ENCODE measurements around the gene RTKN.

The RTKN gene

GRCh38 chr2:74425523-74425922 lies 16.2 kb downstream of the RTKN start:
- TF ChIP-seq CTCF (conservative IDR thresholded peaks at IDR 0.05; ENCODE audit: low read length): no peak
- TF ChIP-seq EZH2phosphoT487 (IDR thresholded peaks at IDR 0.05; ENCODE audit: borderline replicate concordance): no peak
- H3K4me1 ChIP-seq (ENCODE audit: insufficient read depth, low read length, poor library complexity, severe bottlenecking): peaks cover 15% of the 10 kb centered on the region
- H3K4me2 ChIP-seq (ENCODE audit: low read depth, low read length, poor library complexity, severe bottlenecking): no peak overlapping the region
- H3K4me3 ChIP-seq (ENCODE audit: low read length, poor library complexity, severe bottlenecking): no peak overlapping the region
- H3K9me2 ChIP-seq (replicated peaks; ENCODE audit: low read depth, low read length): no peaks in the 10 kb centered on the region
- no peaks in the 10 kb centered on the region for H3F3A ChIP-seq (ENCODE audit: low read depth)
- H3K9ac ChIP-seq (ENCODE audit: low read depth, low read length, poor library complexity, severe bottlenecking): no peak overlapping the region
- H3K36me3 ChIP-seq (ENCODE audit: insufficient read depth, low read length): peaks cover 5% of the 10 kb centered on the region; the same call in 1 of the 2 replicates
- H3K79me2 ChIP-seq (ENCODE audit: insufficient read depth, low read length): peaks cover 14% of the 10 kb centered on the region; the same call in 1 of the 2 replicates
- no peak overlapping the region for H2AFZ ChIP-seq (ENCODE audit: low read length)
- no peaks in the 10 kb centered on the region for H3K27me3 ChIP-seq (ENCODE audit: insufficient read depth, low read length, poor library complexity, severe bottlenecking)
- H4K20me1 ChIP-seq (ENCODE audit: insufficient read depth, low read length, poor library complexity, severe bottlenecking): no peaks in the 10 kb centered on the region
- H3K9me3 ChIP-seq (ENCODE audit: insufficient read depth, low read depth, low read length): no peaks in the 10 kb centered on the region

DNA sequence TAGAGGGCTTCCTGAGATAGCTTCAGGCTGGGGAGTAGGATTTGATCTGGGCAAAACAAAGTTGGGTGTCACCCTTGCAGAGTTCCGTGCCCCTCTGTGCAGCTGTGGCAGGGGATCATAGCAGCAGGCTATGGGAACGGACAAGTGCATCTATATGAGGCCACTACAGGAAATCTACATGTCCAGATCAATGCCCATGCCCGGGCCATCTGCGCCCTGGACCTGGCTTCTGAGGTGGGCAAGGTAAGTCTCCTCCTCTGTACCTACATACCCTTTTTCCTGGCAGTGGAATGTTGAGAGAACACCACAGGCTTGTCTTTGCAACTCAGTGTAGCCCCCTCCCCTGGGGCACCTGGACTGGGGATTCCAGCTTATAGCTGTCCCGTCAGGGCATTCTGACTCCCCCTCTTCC lies 16.7 kb downstream of the RTKN start:
- no peak overlapping the region for H3K4me3 ChIP-seq (ENCODE audit: low read length, poor library complexity, severe bottlenecking)
- H2AFZ ChIP-seq (ENCODE audit: low read length): no peak overlapping the region
- H3K36me3 ChIP-seq (ENCODE audit: insufficient read depth, low read length): peaks cover 5% of the 10 kb centered on the region; the same call in 1 of the 2 replicates
- H3K27me3 ChIP-seq (ENCODE audit: insufficient read depth, low read length, poor library complexity, severe bottlenecking): no peaks in the 10 kb centered on the region
- no peak overlapping the region for H3K9ac ChIP-seq (ENCODE audit: low read depth, low read length, poor library complexity, severe bottlenecking)
- TF ChIP-seq CTCF (conservative IDR thresholded peaks at IDR 0.05; ENCODE audit: low read length) (no peak), EZH2phosphoT487 (IDR thresholded peaks at IDR 0.05; ENCODE audit: borderline replicate concordance) (no peak)
- H3F3A ChIP-seq (ENCODE audit: low read depth): no peaks in the 10 kb centered on the region
- no peak overlapping the region for H3K4me2 ChIP-seq (ENCODE audit: low read depth, low read length, poor library complexity, severe bottlenecking)
- peaks cover 20% of the 10 kb centered on the region for H3K4me1 ChIP-seq (ENCODE audit: insufficient read depth, low read length, poor library complexity, severe bottlenecking)
- H3K9me3 ChIP-seq (ENCODE audit: insufficient read depth, low read depth, low read length): no peaks in the 10 kb centered on the region
- peaks cover 14% of the 10 kb centered on the region; the same call in 1 of the 2 replicates for H3K79me2 ChIP-seq (ENCODE audit: insufficient read depth, low read length)
- H4K20me1 ChIP-seq (ENCODE audit: insufficient read depth, low read length, poor library complexity, severe bottlenecking): no peaks in the 10 kb centered on the region
- H3K9me2 ChIP-seq (replicated peaks; ENCODE audit: low read depth, low read length): no peaks in the 10 kb centered on the region

DNA sequence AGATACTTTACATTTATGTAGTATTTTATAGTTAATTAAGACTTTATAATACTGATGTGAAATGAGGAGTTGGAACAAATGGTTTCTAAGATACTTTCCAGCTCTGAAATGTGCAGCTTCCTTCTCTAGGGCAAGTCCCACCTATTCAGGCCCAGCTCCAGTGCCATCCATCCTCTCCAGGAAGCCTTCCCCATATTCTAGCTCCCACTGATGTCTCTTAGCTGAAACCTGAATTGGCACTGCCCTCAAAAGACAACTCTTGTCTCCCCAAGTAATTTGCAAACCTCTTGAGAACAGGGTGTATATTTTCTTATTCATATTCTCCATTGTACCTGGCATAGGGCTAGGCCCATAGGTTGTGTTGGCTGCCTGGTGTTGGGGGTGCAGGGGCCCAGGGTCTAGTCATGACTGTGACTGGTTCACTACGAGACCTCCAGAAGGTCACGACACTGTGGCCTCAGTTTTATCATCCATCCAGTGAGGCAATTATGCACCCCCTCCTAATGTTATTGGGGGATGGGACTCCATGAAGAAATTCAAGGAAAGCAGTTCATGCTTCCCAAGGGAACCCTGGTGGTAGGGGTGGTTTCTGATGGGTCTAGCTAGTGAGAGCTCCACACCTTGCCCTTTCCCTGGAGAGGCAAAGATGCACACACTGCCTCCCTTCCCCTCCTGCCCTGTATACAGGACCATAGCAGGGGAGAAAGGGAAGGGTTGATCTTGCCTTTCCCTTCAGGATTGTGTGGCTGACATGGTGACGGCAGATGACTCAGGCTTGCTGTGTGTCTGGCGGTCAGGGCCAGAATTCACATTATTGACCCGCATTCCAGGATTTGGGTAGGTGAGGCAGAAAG lies 17.4 kb downstream of the RTKN start:
- Histone ChIP-seq H3K4me2 (ENCODE audit: low read depth, low read length, poor library complexity, severe bottlenecking) (no peak overlapping the region), H3K9me2 (replicated peaks; ENCODE audit: low read depth, low read length) (no peaks in the 10 kb centered on the region), H3K4me1 (ENCODE audit: insufficient read depth, low read length, poor library complexity, severe bottlenecking) (peaks cover 22% of the 10 kb centered on the region), H3K9ac (ENCODE audit: low read depth, low read length, poor library complexity, severe bottlenecking) (no peak overlapping the region), H3K36me3 (ENCODE audit: insufficient read depth, low read length) (peaks cover 5% of the 10 kb centered on the region; the same call in 1 of the 2 replicates), H4K20me1 (ENCODE audit: insufficient read depth, low read length, poor library complexity, severe bottlenecking) (no peaks in the 10 kb centered on the region), H2AFZ (ENCODE audit: low read length) (no peak overlapping the region), H3K79me2 (ENCODE audit: insufficient read depth, low read length) (peaks cover 14% of the 10 kb centered on the region; the same call in 1 of the 2 replicates), H3K27me3 (ENCODE audit: insufficient read depth, low read length, poor library complexity, severe bottlenecking) (no peaks in the 10 kb centered on the region), H3F3A (ENCODE audit: low read depth) (no peaks in the 10 kb centered on the region), H3K4me3 (ENCODE audit: low read length, poor library complexity, severe bottlenecking) (no peak overlapping the region), H3K9me3 (ENCODE audit: insufficient read depth, low read depth, low read length) (no peaks in the 10 kb centered on the region)
- no peak for TF ChIP-seq CTCF (conservative IDR thresholded peaks at IDR 0.05; ENCODE audit: low read length)
- no peak for TF ChIP-seq EZH2phosphoT487 (IDR thresholded peaks at IDR 0.05; ENCODE audit: borderline replicate concordance)

Measured in Loucy (cell line).